ENCODE results near the gene TCF7L2.

- TF ChIP-seq CTCF (IDR thresholded peaks at IDR 0.05) (no peak), POLR2A (IDR thresholded peaks at IDR 0.05) (no peak)
These were observed 55.3 kb downstream of the TCF7L2 start for GRCh38 chr10:113005380-113005779.

Measured in adrenal gland (tissue), 5 donors.